Stimulated activated CD8-positive, alpha-beta memory T cell treated with anti-CD3 and anti-CD28 coated beads, Interleukin-15, amount 100 ng/mL, for 4 hours (primary cell): ENCODE data around the gene WAC.
A peak's percentile ranks its signal among the peaks of the same experiment; 100 is the strongest.
"Not testable (repeated sequence)": the region's sequence is repeated elsewhere in the genome, so short reads cannot be mapped to it uniquely, and the experiment has no call there.

Source experiments
- DNase-seq, 2 donors: peaks; one replicate each; pipeline ENCODE4 v3.0.0-alpha.2; 2020; ENCODE audit warnings: low read depth in 2 of 2

The WAC gene

GRCh38 chr10:28606568-28606967 lies 73.7 kb downstream of the WAC start:
- DNase-seq: no peak

GRCh38 chr10:28609636-28610035 lies 76.7 kb downstream of the WAC start:
- not testable (repeated sequence) for DNase-seq

- DNase-seq: no peak
Observed at GRCh38 chr10:28612877-28613276, 80.0 kb downstream of the WAC start.

GRCh38 chr10:28616514-28616913 lies 83.6 kb downstream of the WAC start:
- no peak for DNase-seq

GRCh38 chr10:28619455-28619854 lies 86.5 kb downstream of the WAC start:
- DNase-seq: no peak

GRCh38 chr10:28620251-28620650 lies 87.3 kb downstream of the WAC start:
- DNase-seq: no peak

- DNase-seq: no peak
Observed at GRCh38 chr10:28623483-28623882, 90.6 kb downstream of the WAC start.

GRCh38 chr10:28624351-28624750 lies 91.4 kb downstream of the WAC start:
- DNase-seq: no peak

- DNase-seq: no peak
Observed at GRCh38 chr10:28627102-28627501, 94.2 kb downstream of the WAC start.

GRCh38 chr10:28628184-28628893 lies 95.4 kb downstream of the WAC start:
- peak; percentile 19 to 21 for DNase-seq

GRCh38 chr10:28631896-28632583 lies 99.1 kb downstream of the WAC start:
- no peak for DNase-seq

- DNase-seq: no peak
Observed at GRCh38 chr10:28632584-28632945, 99.6 kb downstream of the WAC start.

GRCh38 chr10:28633750-28634149 lies 100.8 kb downstream of the WAC start:
- no peak for DNase-seq

- no peak for DNase-seq
Observed at GRCh38 chr10:28637346-28637745, 104.4 kb downstream of the WAC start.

- no peak for DNase-seq
Observed at GRCh38 chr10:28638392-28638791, 105.5 kb downstream of the WAC start.

- no peak for DNase-seq
Observed at GRCh38 chr10:28640551-28640950, 107.6 kb downstream of the WAC start.

- DNase-seq: no peak
Observed at GRCh38 chr10:28644647-28645046, 111.7 kb downstream of the WAC start.

- no peak for DNase-seq
Observed at GRCh38 chr10:28652106-28652505, 119.2 kb downstream of the WAC start.

- no peak for DNase-seq
Observed at GRCh38 chr10:28652703-28653102, 119.8 kb downstream of the WAC start.

- DNase-seq: not testable (repeated sequence)
Observed at GRCh38 chr10:28658824-28659223, 125.9 kb downstream of the WAC start.

GRCh38 chr10:28661035-28661434 lies 128.1 kb downstream of the WAC start:
- DNase-seq: no peak

- peak; percentile 24 to 32 for DNase-seq
Observed at GRCh38 chr10:28663576-28664368, 130.9 kb downstream of the WAC start.

GRCh38 chr10:28664369-28664740 lies 131.4 kb downstream of the WAC start:
- DNase-seq: no peak
